WERI-Rb-1 (cell line): ENCODE data around the gene NIPAL4.

ENCODE experiments used
- DNase-seq: peaks from one replicate; pipeline ENCODE4 v3.0.0-alpha.2; 2020
- H3K27ac ChIP-seq: fragments of 250-450 bp; sonication (Bioruptor Pico); 2 replicates; pipeline ENCODE4 v1.5.1; 2020; ENCODE audit warnings: mild to moderate bottlenecking, moderate library complexity
- H3K27me3 ChIP-seq: fragments of 250-450 bp; sonication (Bioruptor Pico); 2 replicates; pipeline ENCODE4 v1.5.1; 2021; ENCODE audit warnings: mild to moderate bottlenecking, low read depth, moderate library complexity; ENCODE audit not compliant: insufficient read depth, severe bottlenecking
- H3K36me3 ChIP-seq: fragments of 250-450 bp; sonication (Bioruptor Pico); 2 replicates; pipeline ENCODE4 v1.5.1; 2020; ENCODE audit warnings: mild to moderate bottlenecking, moderate library complexity
- H3K4me3 ChIP-seq: 2 replicates; pipeline ENCODE4 v1.5.1; 2011; ENCODE audit warnings: low read depth, mild to moderate bottlenecking, control low read depth, low read length
- H3K9me3 ChIP-seq: fragments of 250-450 bp; sonication (Bioruptor Pico); 2 replicates; pipeline ENCODE4 v1.5.1; 2021; ENCODE audit warnings: mild to moderate bottlenecking, moderate library complexity; ENCODE audit not compliant: severe bottlenecking
- TF ChIP-seq, protein P1 (sequence below): IDR thresholded peaks from 2 replicates; pipeline ENCODE4 v1.5.1; 2011; ENCODE audit warnings: low read depth, mild to moderate bottlenecking, control low read depth, inconsistent platforms, low read length

The NIPAL4 gene

DNA sequence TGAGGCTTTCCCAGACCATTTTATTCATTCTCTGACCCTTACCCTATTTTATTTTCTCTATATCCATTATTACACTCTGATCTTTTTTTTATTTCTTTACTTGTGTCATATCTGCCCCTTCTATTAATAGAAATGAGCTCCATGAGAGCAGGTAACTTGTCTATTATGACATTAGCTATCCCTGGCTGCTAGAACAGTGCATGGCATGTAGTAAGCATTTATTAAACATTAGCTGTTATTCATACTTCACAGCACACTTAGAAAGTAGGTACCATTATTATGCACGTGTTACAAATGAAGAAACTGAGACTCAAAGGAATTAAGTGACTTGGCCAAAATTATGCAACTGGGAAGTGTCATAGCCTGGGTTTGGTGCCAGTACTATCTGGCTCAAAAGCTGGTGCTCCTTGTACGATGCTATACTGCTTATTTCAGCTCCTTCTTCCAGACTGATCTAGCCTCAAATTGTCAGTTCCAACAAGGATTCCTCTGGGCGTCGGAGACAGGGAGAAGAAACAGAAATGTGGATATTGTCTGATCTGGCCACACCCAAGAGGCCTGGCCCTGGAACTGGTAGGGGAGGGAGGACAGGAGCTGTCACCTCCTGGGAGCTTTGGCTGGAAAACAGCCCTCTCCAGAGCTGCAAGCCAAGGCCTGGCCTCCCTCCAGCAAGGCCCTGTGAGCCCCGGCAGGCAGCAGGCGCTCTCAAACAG is 10.8 kb upstream of the NIPAL4 start:
- TF ChIP-seq, protein P1, sequence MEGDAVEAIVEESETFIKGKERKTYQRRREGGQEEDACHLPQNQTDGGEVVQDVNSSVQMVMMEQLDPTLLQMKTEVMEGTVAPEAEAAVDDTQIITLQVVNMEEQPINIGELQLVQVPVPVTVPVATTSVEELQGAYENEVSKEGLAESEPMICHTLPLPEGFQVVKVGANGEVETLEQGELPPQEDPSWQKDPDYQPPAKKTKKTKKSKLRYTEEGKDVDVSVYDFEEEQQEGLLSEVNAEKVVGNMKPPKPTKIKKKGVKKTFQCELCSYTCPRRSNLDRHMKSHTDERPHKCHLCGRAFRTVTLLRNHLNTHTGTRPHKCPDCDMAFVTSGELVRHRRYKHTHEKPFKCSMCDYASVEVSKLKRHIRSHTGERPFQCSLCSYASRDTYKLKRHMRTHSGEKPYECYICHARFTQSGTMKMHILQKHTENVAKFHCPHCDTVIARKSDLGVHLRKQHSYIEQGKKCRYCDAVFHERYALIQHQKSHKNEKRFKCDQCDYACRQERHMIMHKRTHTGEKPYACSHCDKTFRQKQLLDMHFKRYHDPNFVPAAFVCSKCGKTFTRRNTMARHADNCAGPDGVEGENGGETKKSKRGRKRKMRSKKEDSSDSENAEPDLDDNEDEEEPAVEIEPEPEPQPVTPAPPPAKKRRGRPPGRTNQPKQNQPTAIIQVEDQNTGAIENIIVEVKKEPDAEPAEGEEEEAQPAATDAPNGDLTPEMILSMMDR = no peak
- no peak overlapping the region for H3K27ac ChIP-seq
- H3K27me3 ChIP-seq = no peaks in the 10 kb centered on the region
- DNase-seq = no peak
- no peaks in the 10 kb centered on the region for H3K9me3 ChIP-seq
- H3K4me3 ChIP-seq = no peak overlapping the region
- H3K36me3 ChIP-seq = no peaks in the 10 kb centered on the region

- Histone ChIP-seq H3K36me3 (no peaks in the 10 kb centered on the region), H3K27me3 (no peaks in the 10 kb centered on the region), H3K4me3 (no peak overlapping the region), H3K27ac (no peak overlapping the region), H3K9me3 (no peaks in the 10 kb centered on the region)
- no peak for DNase-seq
- TF ChIP-seq, protein P1 = no peak
These were observed 10.0 kb upstream of the NIPAL4 start for GRCh38 chr5:157450024-157450423.

- no peaks in the 10 kb centered on the region for H3K9me3 ChIP-seq
- no peak for DNase-seq
- H3K4me3 ChIP-seq = no peak overlapping the region
- no peak overlapping the region for H3K27ac ChIP-seq
- H3K36me3 ChIP-seq = no peaks in the 10 kb centered on the region
- no peaks in the 10 kb centered on the region for H3K27me3 ChIP-seq
- TF ChIP-seq, protein P1 = no peak
These were observed 8.2 kb upstream of the NIPAL4 start for GRCh38 chr5:157451806-157452205.

DNA sequence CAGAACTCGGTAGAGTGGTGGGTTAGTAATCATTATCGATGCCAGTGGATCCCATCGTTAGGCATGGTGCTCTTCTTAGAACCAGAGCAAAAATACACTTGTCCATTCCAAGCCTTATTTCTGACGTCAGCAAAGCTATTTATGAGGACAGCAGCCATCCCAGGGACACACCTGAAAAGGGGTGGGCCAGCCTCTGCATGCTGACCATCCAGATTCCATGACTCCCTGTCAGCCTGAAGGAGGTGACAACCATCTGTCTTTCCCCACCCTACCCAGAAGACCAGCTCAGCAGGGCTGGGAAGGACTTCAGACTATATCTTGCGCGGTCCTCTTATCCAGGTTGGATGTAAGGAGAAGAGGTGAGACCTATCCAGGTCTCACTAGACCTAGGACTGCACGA is 5.7 kb upstream of the NIPAL4 start:
- DNase-seq = no peak
- Histone ChIP-seq H3K27ac (no peak overlapping the region), H3K9me3 (no peaks in the 10 kb centered on the region), H3K27me3 (no peaks in the 10 kb centered on the region), H3K4me3 (no peak overlapping the region), H3K36me3 (no peaks in the 10 kb centered on the region)
- TF ChIP-seq, protein P1 = no peak

DNA sequence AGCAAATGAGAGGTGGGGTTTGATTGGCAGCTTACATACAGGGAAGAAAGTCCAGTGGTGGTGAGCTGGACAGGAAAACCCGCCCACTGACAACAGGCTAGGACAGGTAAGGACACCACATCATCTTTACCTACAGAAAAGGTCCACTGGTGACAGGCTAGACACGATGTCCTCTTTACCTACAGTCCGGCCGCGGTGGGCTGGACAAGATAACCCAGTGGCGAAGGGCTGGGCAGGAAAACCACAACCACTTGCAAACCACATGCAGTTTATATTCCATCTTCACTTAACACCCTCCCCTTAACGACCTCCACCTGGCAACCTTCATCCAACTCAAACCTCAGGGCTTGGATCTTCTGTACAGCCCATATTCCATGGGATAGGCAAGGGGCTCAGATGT is 5.0 kb upstream of the NIPAL4 start:
- Histone ChIP-seq H3K27me3 (no peaks in the 10 kb centered on the region), H3K27ac (no peak overlapping the region), H3K4me3 (no peak overlapping the region), H3K9me3 (no peaks in the 10 kb centered on the region), H3K36me3 (no peaks in the 10 kb centered on the region)
- no peak for DNase-seq
- TF ChIP-seq, protein P1 = no peak

GRCh38 chr5:157456301-157456700 is 3.7 kb upstream of the NIPAL4 start:
- TF ChIP-seq, protein P1 = no peak
- no peak overlapping the region for H3K4me3 ChIP-seq
- H3K27me3 ChIP-seq = no peaks in the 10 kb centered on the region
- H3K36me3 ChIP-seq = no peaks in the 10 kb centered on the region
- H3K27ac ChIP-seq = no peak overlapping the region
- no peaks in the 10 kb centered on the region for H3K9me3 ChIP-seq
- DNase-seq = no peak
